ENCODE measurements around the gene LPO.

- TF ChIP-seq CTCF (IDR thresholded peaks at IDR 0.05; ENCODE audit: poor library complexity, severe bottlenecking) (no peak), EZH2 (IDR thresholded peaks at IDR 0.05; ENCODE audit: borderline replicate concordance, insufficient read depth, low read length, poor library complexity, severe bottlenecking) (no peak), POLR2AphosphoS5 (IDR thresholded peaks at IDR 0.05) (no peak), EP300 (conservative IDR thresholded peaks at IDR 0.05; ENCODE audit: poor library complexity, severe bottlenecking) (no peak), REST (IDR thresholded peaks at IDR 0.05; ENCODE audit: borderline replicate concordance) (no peak), RAD21 (conservative IDR thresholded peaks at IDR 0.05) (no peak), TAF1 (IDR thresholded peaks at IDR 0.05; ENCODE audit: low read depth) (no peak)
Observed at GRCh38 chr17:58265271-58265670, 26.9 kb downstream of the LPO start.
